ENCODE measurements around the gene TTLL1.
"Not testable (repeated sequence)": the region's sequence is repeated elsewhere in the genome, so short reads cannot be mapped to it uniquely, and the experiment has no call there.

Gene TTLL1

GRCh38 chr22:43013355-43014315, 75.6 kb downstream of the TTLL1 start:
- DNase-seq (ENCODE audit: low spot score) = no peak

GRCh38 chr22:43012390-43012789, 76.8 kb downstream of the TTLL1 start:
- DNase-seq (ENCODE audit: low spot score) = no peak

- no peak for DNase-seq (ENCODE audit: low spot score)
These were observed 78.1 kb downstream of the TTLL1 start for GRCh38 chr22:43011079-43011478.

- DNase-seq (ENCODE audit: low spot score) = no peak
These were observed 79.7 kb downstream of the TTLL1 start for GRCh38 chr22:43009444-43009843.

GRCh38 chr22:43008921-43009320, 80.3 kb downstream of the TTLL1 start:
- DNase-seq (ENCODE audit: low spot score) = no peak

GRCh38 chr22:43008509-43008908, 80.7 kb downstream of the TTLL1 start:
- no peak for DNase-seq (ENCODE audit: low spot score)

- DNase-seq (ENCODE audit: low spot score) = no peak
These were observed 81.6 kb downstream of the TTLL1 start for GRCh38 chr22:43007519-43008102.

- no peak for DNase-seq (ENCODE audit: low spot score)
These were observed 82.4 kb downstream of the TTLL1 start for GRCh38 chr22:43006753-43007152.

- DNase-seq (ENCODE audit: low spot score) = no peak
These were observed 83.1 kb downstream of the TTLL1 start for GRCh38 chr22:43006016-43006505.

GRCh38 chr22:43005106-43005505, 84.1 kb downstream of the TTLL1 start:
- DNase-seq (ENCODE audit: low spot score) = no peak

GRCh38 chr22:43004362-43005035, 84.7 kb downstream of the TTLL1 start:
- DNase-seq (ENCODE audit: low spot score) = no peak

- DNase-seq (ENCODE audit: low spot score) = no peak
These were observed 87.0 kb downstream of the TTLL1 start for GRCh38 chr22:43002202-43002586.

- peak; percentile 76 for DNase-seq (ENCODE audit: low spot score)
These were observed 87.7 kb downstream of the TTLL1 start for GRCh38 chr22:43001271-43002201.

GRCh38 chr22:43000441-43001175, 88.6 kb downstream of the TTLL1 start:
- DNase-seq (ENCODE audit: low spot score) = no peak

- no peak for DNase-seq (ENCODE audit: low spot score)
These were observed 91.6 kb downstream of the TTLL1 start for GRCh38 chr22:42997582-42998090.

GRCh38 chr22:42996646-42997365, 92.4 kb downstream of the TTLL1 start:
- DNase-seq (ENCODE audit: low spot score) = no peak

- DNase-seq (ENCODE audit: low spot score) = not testable (repeated sequence)
These were observed 93.5 kb downstream of the TTLL1 start for GRCh38 chr22:42995654-42996053.

- peak; percentile 79 for DNase-seq (ENCODE audit: low spot score)
These were observed 94.2 kb downstream of the TTLL1 start for GRCh38 chr22:42994917-42995562.

- DNase-seq (ENCODE audit: low spot score) = no peak
These were observed 94.8 kb downstream of the TTLL1 start for GRCh38 chr22:42994276-42994916.

Measured in pons (tissue), 1 donor.